GM12878 (cell line): ENCODE data around the gene RABGGTB. TPM values are rescaled to one million over a fixed set of nuclear protein-coding genes. Genes with fewer than 3 reads are reported as not detected.

Experiments used
- BHLHE40 ChIP-seq, 2 experiments: fragments of 450-650 bp in 1 of 2; IDR thresholded peaks; 2 replicates each; pipeline ENCODE4 v1.6.1; 2011 to 2017; ENCODE audit warnings: low read depth in 2 of 2, borderline replicate concordance in 1 of 2, improper control_type of control experiment in 1 of 2, low read length in 1 of 2, mild to moderate bottlenecking in 1 of 2
- EP300 ChIP-seq, 2 experiments: fragments of 150-350 bp in 1 of 2; IDR thresholded peaks; 2 replicates each; pipeline ENCODE4 v1.6.1; 2011 to 2012; ENCODE audit warnings: low read depth in 2 of 2, low read length in 2 of 2, borderline replicate concordance in 1 of 2, improper control_type of control experiment in 1 of 2, inconsistent platforms in 1 of 2; ENCODE audit not compliant: control insufficient read depth in 1 of 2
- MAX ChIP-seq: IDR thresholded peaks from 2 replicates; pipeline ENCODE4 v1.6.1; 2012; ENCODE audit warnings: low read depth, low read length, improper control_type of control experiment
- STAT1 ChIP-seq: fragments of 450-650 bp; conservative IDR thresholded peaks from 2 replicates; pipeline ENCODE4 v1.6.1; 2014; ENCODE audit warnings: antibody characterized with exemption, mild to moderate bottlenecking
- polyA plus RNA-seq, 11 experiments: library from polyadenylated mRNA; depleted of rRNA in 4 of 11; unstranded in 6 of 11; stranded (reverse) in 5 of 11; fragments of >200 nt; fragmentation: Nextera tagmentation in 4 of 11; fragmentation: Illumina TruSeq in 1 of 11; extraction: Ambion mirVana in 4 of 11; extraction: Trizol in 1 of 11; gene quantifications; 1 replicate in 1 of 11; 2 replicates in 10 of 11; pipeline versions ENCODE4 v1.2.1 to v1.2.3, GENCODE V29; 2011 to 2016; ENCODE audit warnings: inconsistent platforms in 2 of 11, missing spikeins in 2 of 11, low read depth in 1 of 11
- small RNA-seq: library from RNA; depleted of rRNA; stranded (forward); fragments of <200 nt; gene quantifications from one replicate; pipeline ENCODE3, GENCODE V24; 2014
- total RNA-seq, 4 experiments: library from RNA; depleted of rRNA in 3 of 4; stranded (reverse); fragments of >200 nt in 3 of 4; fragmentation: Illumina TruSeq in 1 of 4; extraction: Trizol in 1 of 4; gene quantifications; 2 replicates each; pipeline versions ENCODE4 v1.2.1 to v1.2.3, GENCODE V29; 2013 to 2021

RABGGTB gene
- total and polyA plus RNA-seq, 10 of the 15 experiments (the other 5 are each of a cell fraction or from before 2014, with no cell fraction given): 50.5 to 213 (median 157) TPM

GRCh38 chr1:75841421-75841820, 55.4 kb downstream of the RABGGTB start (continued):
- TF ChIP-seq MAX: no peak
- no peak for TF ChIP-seq STAT1
- TF ChIP-seq EP300 (IDR thresholded peaks at IDR 0.05; ENCODE audit: borderline replicate concordance in 1 of 2, control insufficient read depth in 1 of 2, low read depth in 2 of 2, low read length in 2 of 2): no peak
- no peak for TF ChIP-seq BHLHE40 (IDR thresholded peaks at IDR 0.05; ENCODE audit: borderline replicate concordance in 1 of 2, low read depth in 2 of 2, low read length in 1 of 2)

Small RNA genes within 50 kb of the gene (small RNA-seq; reads per million reads assigned to genes)
- not detected for gene SNORD45A
- gene SNORD45B: not detected
- gene SNORD45C: not detected

Other genes with a start within 250 kb of the RABGGTB start
- 0.05 TPM in 1 of 2 replicates, not detected in the other for gene SLC44A5, start 175.1 kb upstream of the RABGGTB start, total RNA-seq (2014; rRNA removed)
- gene SLC44A5, start 175.1 kb upstream of the RABGGTB start, total RNA-seq (2014; rRNA removed; fragmentation: Illumina TruSeq; extraction: Trizol): 0.04 TPM in 1 of 2 replicates, not detected in the other
- gene SLC44A5, start 175.1 kb upstream of the RABGGTB start, total RNA-seq (2021): not detected in 2 replicates
- 1.3 and 2.2 TPM in 2 replicates for gene SLC44A5, start 175.1 kb upstream of the RABGGTB start, polyA plus RNA-seq (2011; rRNA removed)
- gene SLC44A5, start 175.1 kb upstream of the RABGGTB start, polyA plus RNA-seq (2014; fragmentation: Illumina TruSeq; extraction: Trizol): 0.03 TPM in 1 of 2 replicates, not detected in the other
- not detected for gene SLC44A5, start 175.1 kb upstream of the RABGGTB start, polyA plus RNA-seq (2014; fragmentation: Nextera tagmentation; extraction: Ambion mirVana)
- gene SLC44A5, start 175.1 kb upstream of the RABGGTB start, polyA plus RNA-seq (2014; rRNA removed): 0.03 TPM in 1 of 2 replicates, not detected in the other
- not detected for gene SLC44A5, start 175.1 kb upstream of the RABGGTB start, polyA plus RNA-seq (2016; fragmentation: Nextera tagmentation; extraction: Ambion mirVana)
- 119 and 156 TPM in 2 replicates for gene ACADM, start 61.5 kb upstream of the RABGGTB start, total RNA-seq (2014; rRNA removed)
- gene ACADM, start 61.5 kb upstream of the RABGGTB start, total RNA-seq (2014; rRNA removed; fragmentation: Illumina TruSeq; extraction: Trizol): 220 and 228 TPM in 2 replicates
- gene ACADM, start 61.5 kb upstream of the RABGGTB start, total RNA-seq (2021): 119 and 121 TPM in 2 replicates
- 175 and 322 TPM in 2 replicates for gene ACADM, start 61.5 kb upstream of the RABGGTB start, polyA plus RNA-seq (2011; rRNA removed)
- 228 and 336 TPM in 2 replicates for gene ACADM, start 61.5 kb upstream of the RABGGTB start, polyA plus RNA-seq (2014; fragmentation: Illumina TruSeq; extraction: Trizol)
- 100 to 1,000 TPM; 178 to 191 TPM for gene ACADM, start 61.5 kb upstream of the RABGGTB start, polyA plus RNA-seq (2014; fragmentation: Nextera tagmentation; extraction: Ambion mirVana)
- gene ACADM, start 61.5 kb upstream of the RABGGTB start, polyA plus RNA-seq (2014; rRNA removed): 161 and 218 TPM in 2 replicates
- gene ACADM, start 61.5 kb upstream of the RABGGTB start, polyA plus RNA-seq (2016; fragmentation: Nextera tagmentation; extraction: Ambion mirVana): 100 to 1,000 TPM; 224 to 245 TPM
- 0.22 and 0.34 TPM in 2 replicates for gene MSH4, start 10.6 kb downstream of the RABGGTB start, total RNA-seq (2014; rRNA removed)
- 0.04 and 0.09 TPM in 2 replicates for gene MSH4, start 10.6 kb downstream of the RABGGTB start, total RNA-seq (2014; rRNA removed; fragmentation: Illumina TruSeq; extraction: Trizol)
- 0.08 and 0.15 TPM in 2 replicates for gene MSH4, start 10.6 kb downstream of the RABGGTB start, total RNA-seq (2021)
- 0.08 and 0.26 TPM in 2 replicates for gene MSH4, start 10.6 kb downstream of the RABGGTB start, polyA plus RNA-seq (2011; rRNA removed)
- 0.04 and 0.05 TPM in 2 replicates for gene MSH4, start 10.6 kb downstream of the RABGGTB start, polyA plus RNA-seq (2014; fragmentation: Illumina TruSeq; extraction: Trizol)
- gene MSH4, start 10.6 kb downstream of the RABGGTB start, polyA plus RNA-seq (2014; fragmentation: Nextera tagmentation; extraction: Ambion mirVana): not detected
- gene MSH4, start 10.6 kb downstream of the RABGGTB start, polyA plus RNA-seq (2014; rRNA removed): 0.11 and 0.13 TPM in 2 replicates
- gene MSH4, start 10.6 kb downstream of the RABGGTB start, polyA plus RNA-seq (2016; fragmentation: Nextera tagmentation; extraction: Ambion mirVana): under 1 TPM in 1 of 2 experiments, not detected in 1; 0.09 TPM
- not detected in 2 replicates for gene ASB17, start 146.1 kb downstream of the RABGGTB start, total RNA-seq (2014; rRNA removed)
- not detected in 2 replicates for gene ASB17, start 146.1 kb downstream of the RABGGTB start, total RNA-seq (2014; rRNA removed; fragmentation: Illumina TruSeq; extraction: Trizol)
- not detected in 2 replicates for gene ASB17, start 146.1 kb downstream of the RABGGTB start, total RNA-seq (2021)
- not detected in 2 replicates for gene ASB17, start 146.1 kb downstream of the RABGGTB start, polyA plus RNA-seq (2011; rRNA removed)
- not detected in 2 replicates for gene ASB17, start 146.1 kb downstream of the RABGGTB start, polyA plus RNA-seq (2014; fragmentation: Illumina TruSeq; extraction: Trizol)
- gene ASB17, start 146.1 kb downstream of the RABGGTB start, polyA plus RNA-seq (2014; fragmentation: Nextera tagmentation; extraction: Ambion mirVana): under 1 TPM in 1 of 2 experiments, not detected in 1; 0.05 TPM
- not detected in 2 replicates for gene ASB17, start 146.1 kb downstream of the RABGGTB start, polyA plus RNA-seq (2014; rRNA removed)
- gene ASB17, start 146.1 kb downstream of the RABGGTB start, polyA plus RNA-seq (2016; fragmentation: Nextera tagmentation; extraction: Ambion mirVana): not detected